Measurements from ENCODE around the gene SCGN.

The SCGN gene

GRCh38 chr6:25676775-25677174, 24.8 kb downstream of the SCGN start:
- no peak for DNase-seq (ENCODE audit: low read depth)
- H3K4me3 ChIP-seq (ENCODE audit: low read depth, low read length), result no peak overlapping the region
- TF ChIP-seq, protein P1, sequence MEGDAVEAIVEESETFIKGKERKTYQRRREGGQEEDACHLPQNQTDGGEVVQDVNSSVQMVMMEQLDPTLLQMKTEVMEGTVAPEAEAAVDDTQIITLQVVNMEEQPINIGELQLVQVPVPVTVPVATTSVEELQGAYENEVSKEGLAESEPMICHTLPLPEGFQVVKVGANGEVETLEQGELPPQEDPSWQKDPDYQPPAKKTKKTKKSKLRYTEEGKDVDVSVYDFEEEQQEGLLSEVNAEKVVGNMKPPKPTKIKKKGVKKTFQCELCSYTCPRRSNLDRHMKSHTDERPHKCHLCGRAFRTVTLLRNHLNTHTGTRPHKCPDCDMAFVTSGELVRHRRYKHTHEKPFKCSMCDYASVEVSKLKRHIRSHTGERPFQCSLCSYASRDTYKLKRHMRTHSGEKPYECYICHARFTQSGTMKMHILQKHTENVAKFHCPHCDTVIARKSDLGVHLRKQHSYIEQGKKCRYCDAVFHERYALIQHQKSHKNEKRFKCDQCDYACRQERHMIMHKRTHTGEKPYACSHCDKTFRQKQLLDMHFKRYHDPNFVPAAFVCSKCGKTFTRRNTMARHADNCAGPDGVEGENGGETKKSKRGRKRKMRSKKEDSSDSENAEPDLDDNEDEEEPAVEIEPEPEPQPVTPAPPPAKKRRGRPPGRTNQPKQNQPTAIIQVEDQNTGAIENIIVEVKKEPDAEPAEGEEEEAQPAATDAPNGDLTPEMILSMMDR (conservative IDR thresholded peaks at IDR 0.05; ENCODE audit: low read depth, low read length), result no peak

DNA sequence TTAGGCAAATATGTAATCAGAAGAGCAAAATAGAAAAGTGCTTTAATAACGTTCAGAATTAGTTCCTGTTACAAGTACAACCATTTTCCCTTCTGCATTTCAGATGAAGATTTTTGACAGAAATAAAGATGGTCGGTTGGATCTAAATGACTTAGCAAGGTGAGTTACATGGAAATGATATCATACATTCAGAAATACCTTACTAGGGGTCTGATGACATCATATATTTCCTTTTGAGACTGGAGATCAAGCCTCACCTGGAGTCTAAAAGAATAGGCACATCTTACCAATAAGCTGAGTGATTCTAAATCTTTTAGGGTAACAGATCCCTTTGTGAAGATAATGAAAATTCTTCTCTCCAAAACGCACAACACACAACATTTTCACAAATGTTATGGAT, 29.8 kb downstream of the SCGN start:
- H3K4me3 ChIP-seq (ENCODE audit: low read depth, low read length), result no peak overlapping the region
- TF ChIP-seq, protein P1 (conservative IDR thresholded peaks at IDR 0.05; ENCODE audit: low read depth, low read length), result no peak
- no peak for DNase-seq (ENCODE audit: low read depth)

- no peak for DNase-seq (ENCODE audit: low read depth)
- TF ChIP-seq, protein P1 (conservative IDR thresholded peaks at IDR 0.05; ENCODE audit: low read depth, low read length), result no peak
- no peak overlapping the region for H3K4me3 ChIP-seq (ENCODE audit: low read depth, low read length)
These were observed 30.3 kb downstream of the SCGN start for GRCh38 chr6:25682324-25682723.

DNA sequence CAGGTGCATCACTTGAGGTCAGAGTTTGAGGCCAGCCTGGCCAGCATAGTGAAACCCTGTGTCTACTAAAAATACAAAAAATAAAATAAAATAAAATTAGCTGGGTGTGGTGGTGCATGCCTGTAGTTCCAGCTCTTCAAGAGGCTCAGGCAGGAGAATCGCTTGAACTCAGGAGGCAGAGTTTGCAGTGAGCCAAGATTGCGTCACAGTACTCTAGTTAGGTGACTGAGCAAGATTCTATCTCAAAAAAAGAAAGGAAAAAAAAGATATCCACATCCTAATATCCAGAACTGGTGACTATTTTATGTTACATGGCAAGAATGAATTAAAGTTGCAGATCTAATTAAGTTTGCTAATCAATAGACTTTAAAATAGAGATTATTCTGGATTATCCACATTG, 32.5 kb downstream of the SCGN start:
- H3K4me3 ChIP-seq (ENCODE audit: low read depth, low read length), result no peak overlapping the region
- TF ChIP-seq, protein P1 (conservative IDR thresholded peaks at IDR 0.05; ENCODE audit: low read depth, low read length), result no peak
- no peak for DNase-seq (ENCODE audit: low read depth)

GRCh38 chr6:25685251-25685650, 33.2 kb downstream of the SCGN start:
- no peak overlapping the region for H3K4me3 ChIP-seq (ENCODE audit: low read depth, low read length)
- TF ChIP-seq, protein P1 (conservative IDR thresholded peaks at IDR 0.05; ENCODE audit: low read depth, low read length), result no peak

DNA sequence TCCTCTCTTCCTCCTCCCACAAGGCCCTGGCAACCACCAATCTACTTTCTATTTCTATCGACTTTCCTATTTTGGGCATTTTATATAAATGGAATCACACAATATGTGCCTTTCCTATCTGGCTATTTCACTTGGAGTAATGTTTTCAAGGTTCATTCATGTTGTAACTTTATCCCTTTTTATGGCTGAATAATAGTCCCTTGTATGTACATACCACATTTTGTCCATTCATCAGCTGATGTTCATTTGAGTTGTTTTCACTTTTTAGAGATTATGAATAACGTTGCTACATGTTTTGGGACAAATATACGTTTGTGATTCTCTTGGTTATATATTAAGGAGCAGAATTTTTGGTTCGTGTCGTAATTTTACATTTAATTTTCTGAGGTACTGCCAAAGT, 33.9 kb downstream of the SCGN start:
- TF ChIP-seq, protein P1 (conservative IDR thresholded peaks at IDR 0.05; ENCODE audit: low read depth, low read length), result no peak
- no peak for DNase-seq (ENCODE audit: low read depth)
- no peak overlapping the region for H3K4me3 ChIP-seq (ENCODE audit: low read depth, low read length)

More at GRCh38 chr6:25685251-25685650, 33.2 kb downstream of the SCGN start:
- DNase-seq (ENCODE audit: low read depth), result no peak

GRCh38 chr6:25686856-25687255, 34.8 kb downstream of the SCGN start:
- H3K4me3 ChIP-seq (ENCODE audit: low read depth, low read length), result no peak overlapping the region
- TF ChIP-seq, protein P1 (conservative IDR thresholded peaks at IDR 0.05; ENCODE audit: low read depth, low read length), result no peak
- no peak for DNase-seq (ENCODE audit: low read depth)
